ENCODE data around the gene ZHX3.

The ZHX3 gene

GRCh38 chr20:41173791-41174341, 143.7 kb downstream of the ZHX3 start:
- no peak for DNase-seq (ENCODE audit: low read depth in 1 of 2, low spot score in 1 of 2)

DNA sequence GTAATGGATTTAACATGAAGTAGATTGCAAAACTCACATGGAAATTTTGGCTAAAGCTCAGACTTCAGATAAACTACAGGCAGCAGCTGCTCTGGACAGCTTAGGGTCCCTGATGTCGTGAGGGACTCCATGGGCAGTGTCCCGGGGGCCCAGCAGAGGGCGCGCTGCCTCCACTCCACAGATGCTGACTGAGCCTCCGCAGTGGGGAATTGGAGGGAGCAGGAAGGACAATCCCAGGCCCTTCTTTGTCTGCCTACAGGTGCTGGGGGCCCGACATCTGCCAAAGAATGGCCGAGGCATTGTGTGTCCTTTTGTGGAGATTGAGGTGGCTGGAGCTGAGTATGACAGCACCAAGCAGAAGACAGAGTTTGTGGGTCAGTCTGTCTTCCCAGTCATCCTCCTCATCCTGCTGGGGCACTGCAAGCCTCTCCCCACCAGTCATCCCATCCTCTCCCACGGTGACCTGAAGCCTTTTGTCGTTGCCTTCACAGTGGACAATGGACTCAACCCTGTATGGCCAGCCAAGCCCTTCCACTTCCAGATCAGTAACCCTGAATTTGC, 144.3 kb downstream of the ZHX3 start:
- DNase-seq (ENCODE audit: low read depth in 1 of 2, low spot score in 1 of 2) = peak; percentile 52

DNA sequence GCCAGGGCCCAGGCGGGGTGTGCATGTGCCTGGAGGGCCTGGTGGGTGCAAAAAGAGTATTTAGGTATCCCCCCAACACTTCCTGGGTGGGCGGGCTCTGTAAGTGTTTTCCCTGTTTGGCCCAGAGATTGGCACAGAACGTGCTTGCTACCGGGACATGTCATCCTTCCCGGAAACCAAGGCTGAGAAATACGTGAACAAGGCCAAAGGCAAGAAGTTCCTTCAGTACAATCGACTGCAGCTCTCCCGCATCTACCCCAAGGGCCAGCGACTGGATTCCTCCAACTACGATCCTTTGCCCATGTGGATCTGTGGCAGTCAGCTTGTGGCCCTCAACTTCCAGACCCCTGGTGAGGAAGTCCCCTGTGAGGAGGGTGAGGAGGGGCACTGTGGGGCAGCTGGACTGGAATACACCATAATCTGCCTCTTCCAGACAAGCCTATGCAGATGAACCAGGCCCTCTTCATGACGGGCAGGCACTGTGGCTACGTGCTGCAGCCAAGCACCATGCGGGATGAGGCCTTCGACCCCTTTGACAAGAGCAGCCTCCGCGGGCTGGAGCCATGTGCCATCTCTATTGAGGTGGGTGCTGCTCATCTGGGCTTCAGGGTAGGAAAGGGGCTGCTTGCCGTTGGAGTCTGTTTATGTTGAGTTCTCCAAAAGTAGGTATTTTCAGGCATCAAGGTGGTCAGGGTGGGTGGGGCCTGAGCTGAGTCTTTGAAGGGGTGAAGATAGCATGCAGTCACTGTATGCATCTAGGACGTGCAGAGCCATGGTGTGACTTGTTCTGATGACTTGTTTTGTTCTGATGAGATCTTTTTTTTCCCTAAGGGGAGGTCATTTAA, 145.0 kb downstream of the ZHX3 start:
- no peak for DNase-seq (ENCODE audit: low read depth in 1 of 2, low spot score in 1 of 2)

GRCh38 chr20:41171736-41172295, 145.7 kb downstream of the ZHX3 start:
- no peak for DNase-seq (ENCODE audit: low read depth in 1 of 2, low spot score in 1 of 2)

DNA sequence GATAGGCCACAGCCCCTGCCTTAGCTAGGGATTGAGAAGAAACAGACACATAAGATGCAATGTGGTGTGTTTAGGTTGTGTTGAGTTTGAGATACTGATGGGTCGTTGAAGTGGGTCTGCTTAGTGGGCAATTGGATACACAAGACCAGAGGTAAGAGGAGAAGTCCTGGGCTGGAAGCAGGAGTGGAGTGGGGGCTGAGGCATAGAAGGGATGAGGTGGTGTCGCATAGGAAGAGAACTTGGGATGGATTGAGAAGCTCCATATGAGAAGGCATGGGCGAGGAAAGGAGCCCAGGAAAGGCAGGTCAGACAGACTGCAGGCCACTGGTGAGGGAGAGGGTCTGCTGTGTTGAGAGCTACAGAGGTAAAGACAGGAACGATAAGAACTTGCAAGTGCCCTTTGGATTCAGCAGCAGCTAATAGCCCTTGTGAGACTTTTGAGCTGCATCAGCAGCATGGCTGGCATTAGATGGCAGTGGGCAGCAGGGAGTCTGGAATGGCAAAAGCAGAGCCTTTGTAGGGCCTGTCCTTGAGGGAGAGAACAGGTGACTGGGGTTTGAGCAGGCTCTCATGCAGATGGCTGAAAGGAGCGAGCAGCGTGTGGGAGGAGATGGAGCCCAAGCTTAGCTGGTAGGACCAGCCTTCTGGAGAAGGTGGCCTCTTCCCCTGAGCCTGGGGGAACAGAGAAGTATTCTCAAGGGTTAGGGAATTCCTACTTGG, 147.0 kb downstream of the ZHX3 start:
- no peak for DNase-seq (ENCODE audit: low read depth in 1 of 2, low spot score in 1 of 2)

DNA sequence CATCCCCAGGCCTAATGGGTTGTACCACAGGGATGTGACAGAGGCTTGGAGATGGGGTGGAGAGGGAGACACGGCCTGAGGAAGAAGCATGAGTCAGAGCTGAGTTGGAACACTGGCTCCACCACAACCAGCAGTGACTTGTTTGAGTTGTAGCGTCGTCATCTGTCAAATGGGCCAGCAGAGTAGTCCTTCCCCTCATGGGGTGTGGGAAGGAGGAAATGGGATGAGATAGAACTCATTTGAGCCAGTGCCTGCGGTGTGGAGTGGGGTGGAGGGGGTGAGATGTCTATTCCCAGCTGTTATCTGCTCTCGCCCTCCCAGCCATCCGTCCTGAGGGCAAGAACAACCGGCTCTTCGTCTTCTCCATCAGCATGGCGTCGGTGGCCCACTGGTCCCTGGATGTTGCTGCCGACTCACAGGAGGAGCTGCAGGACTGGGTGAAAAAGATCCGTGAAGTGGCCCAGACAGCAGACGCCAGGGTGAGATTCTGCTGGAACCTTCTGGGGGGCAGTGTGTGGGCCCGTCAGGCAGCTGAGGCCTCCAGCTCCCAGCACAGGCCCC, 147.7 kb downstream of the ZHX3 start:
- DNase-seq (ENCODE audit: low read depth in 1 of 2, low spot score in 1 of 2) = no peak

DNA sequence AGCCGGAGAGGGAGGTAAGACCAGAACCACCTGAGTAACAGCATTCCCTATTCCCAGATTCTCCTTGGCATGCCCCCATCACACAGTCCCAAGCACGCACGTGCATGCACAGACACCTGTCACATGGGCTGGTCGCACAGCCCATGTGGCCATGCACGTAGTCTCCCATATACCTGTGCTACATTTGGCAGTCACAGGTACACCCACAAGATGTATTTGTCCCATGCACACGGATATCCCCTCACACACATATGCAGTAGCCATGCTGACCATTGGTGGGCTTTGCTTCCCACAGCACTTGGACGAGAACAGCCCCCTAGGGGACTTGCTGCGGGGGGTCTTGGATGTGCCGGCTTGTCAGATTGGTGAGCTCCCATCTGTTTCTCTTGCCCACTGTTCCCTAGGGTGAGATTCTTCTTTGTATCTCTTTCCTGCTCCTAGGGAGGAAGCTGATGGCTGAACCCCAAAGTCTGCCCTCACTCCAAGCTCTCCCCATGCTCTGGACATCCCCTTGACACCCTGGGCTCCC, 148.3 kb downstream of the ZHX3 start:
- DNase-seq (ENCODE audit: low read depth in 1 of 2, low spot score in 1 of 2) = no peak

DNA sequence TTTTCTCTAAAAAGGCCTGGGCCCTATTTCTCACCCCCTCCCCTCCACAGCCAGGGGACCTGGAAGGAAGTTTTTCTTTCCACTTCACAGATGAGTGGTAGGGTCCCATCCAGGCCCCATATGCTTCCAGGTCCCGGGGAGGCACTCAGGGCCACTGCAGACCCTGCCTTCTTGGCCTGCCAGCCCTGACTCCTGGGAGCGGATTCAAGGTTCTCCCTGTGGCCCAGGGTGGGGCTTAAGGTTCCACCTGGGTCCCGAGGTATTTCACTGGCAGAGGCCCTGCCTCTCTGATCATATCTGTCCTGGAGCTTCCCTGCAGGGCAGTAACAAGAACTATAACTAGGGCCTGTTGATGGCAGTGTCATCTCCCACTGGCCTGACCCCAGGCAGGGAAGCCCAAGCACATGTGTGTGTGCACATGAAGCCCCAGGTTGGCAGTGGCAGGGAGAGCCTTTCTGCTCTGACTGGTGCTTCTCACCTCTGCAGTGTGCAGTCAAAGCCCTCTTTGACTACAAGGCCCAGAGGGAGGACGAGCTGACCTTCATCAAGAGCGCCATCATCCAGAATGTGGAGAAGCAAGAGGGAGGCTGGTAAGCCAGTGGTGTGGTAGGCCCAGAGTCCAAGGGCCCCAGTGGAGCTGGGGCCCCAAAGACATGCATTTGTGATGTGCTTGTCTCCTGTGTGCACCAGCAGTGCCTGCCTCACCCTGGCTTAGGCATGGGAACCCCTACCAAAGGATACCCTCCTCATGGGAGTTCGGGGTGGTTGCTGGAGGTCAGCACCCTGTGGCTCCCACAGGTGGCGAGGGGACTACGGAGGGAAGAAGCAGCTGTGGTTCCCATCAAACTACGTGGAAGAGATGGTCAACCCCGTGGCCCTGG, 149.0 kb downstream of the ZHX3 start:
- DNase-seq (ENCODE audit: low read depth in 1 of 2, low spot score in 1 of 2) = no peak

GRCh38 chr20:41167481-41168253, 149.9 kb downstream of the ZHX3 start:
- DNase-seq (ENCODE audit: low read depth in 1 of 2, low spot score in 1 of 2) = no peak

DNA sequence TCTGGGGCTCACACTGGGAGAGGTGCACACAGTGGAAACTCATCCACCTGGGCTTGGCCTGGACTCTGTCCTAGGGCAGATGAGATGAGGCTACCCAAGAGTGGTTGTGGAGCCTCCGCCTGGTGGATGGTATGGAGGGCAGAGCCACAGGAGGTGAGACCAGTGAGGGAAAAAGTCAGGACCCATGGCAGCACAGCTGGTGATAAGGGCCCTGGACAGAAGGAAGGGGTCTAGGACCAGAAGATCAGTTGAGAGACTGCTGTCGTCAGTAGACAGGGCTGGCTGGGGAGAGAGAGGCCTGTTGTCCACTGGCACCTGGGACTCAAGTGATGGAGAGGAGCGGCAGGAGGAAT, 150.4 kb downstream of the ZHX3 start:
- DNase-seq (ENCODE audit: low read depth in 1 of 2, low spot score in 1 of 2) = no peak

DNA sequence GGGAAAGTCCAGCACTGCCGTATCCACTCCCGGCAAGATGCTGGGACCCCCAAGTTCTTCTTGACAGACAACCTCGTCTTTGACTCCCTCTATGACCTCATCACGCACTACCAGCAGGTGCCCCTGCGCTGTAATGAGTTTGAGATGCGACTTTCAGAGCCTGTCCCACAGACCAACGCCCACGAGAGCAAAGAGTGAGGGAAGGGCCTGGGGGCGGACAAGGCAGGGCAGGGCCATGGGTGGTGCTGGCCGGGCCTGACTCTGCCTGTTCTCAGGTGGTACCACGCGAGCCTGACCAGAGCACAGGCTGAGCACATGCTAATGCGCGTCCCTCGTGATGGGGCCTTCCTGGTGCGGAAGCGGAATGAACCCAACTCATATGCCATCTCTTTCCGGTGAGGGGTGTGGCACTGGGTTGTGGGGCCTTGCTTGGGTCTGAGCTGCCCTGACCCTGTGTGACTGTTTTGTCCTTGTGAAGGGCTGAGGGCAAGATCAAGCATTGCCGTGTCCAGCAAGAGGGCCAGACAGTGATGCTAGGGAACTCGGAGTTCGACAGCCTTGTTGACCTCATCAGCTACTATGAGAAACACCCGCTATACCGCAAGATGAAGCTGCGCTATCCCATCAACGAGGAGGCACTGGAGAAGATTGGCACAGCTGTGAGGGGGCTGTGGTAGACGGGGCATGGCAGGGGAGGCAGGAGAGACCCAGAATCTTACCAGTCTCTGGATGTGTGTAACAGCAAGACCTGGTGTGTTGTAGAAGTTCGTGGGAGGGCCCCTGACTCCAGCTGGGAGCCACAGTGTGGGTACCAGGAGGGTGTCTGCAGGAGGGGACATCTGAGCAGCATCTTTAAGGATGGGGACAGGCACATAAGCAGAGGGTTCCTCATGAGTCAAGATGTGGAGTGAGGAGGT, 151.1 kb downstream of the ZHX3 start:
- no peak for DNase-seq (ENCODE audit: low read depth in 1 of 2, low spot score in 1 of 2)

DNA sequence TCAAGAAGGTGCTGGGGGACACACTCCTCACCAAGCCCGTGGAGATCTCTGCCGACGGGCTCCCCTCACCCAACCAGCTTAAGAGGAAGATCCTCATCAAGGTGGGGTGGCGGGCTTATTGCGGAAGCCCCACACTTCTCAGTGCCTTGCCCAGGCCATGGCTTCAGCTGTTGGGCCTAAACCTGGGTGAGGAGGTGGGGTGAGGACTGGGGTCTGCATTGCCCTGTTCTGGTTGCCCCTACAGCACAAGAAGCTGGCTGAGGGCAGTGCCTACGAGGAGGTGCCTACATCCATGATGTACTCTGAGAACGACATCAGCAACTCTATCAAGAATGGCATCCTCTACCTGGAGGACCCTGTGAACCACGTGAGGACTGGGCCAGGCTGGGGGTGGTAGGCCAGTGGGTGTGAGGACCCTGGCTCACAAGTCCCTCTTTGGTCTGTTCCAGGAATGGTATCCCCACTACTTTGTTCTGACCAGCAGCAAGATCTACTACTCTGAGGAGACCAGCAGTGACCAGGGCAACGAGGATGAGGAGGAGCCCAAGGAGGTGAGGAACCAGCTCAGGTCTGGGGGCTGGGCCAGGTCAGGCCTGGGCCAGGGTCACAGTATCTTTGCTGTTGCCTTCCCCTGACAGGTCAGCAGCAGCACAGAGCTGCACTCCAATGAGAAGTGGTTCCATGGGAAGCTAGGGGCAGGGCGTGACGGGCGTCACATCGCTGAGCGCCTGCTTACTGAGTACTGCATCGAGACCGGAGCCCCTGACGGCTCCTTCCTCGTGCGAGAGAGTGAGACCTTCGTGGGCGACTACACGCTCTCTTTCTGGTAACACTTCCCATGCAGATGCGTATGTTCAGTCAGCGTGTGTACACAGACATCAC, 152.3 kb downstream of the ZHX3 start:
- DNase-seq (ENCODE audit: low read depth in 1 of 2, low spot score in 1 of 2) = no peak

- DNase-seq (ENCODE audit: low read depth in 1 of 2, low spot score in 1 of 2) = no peak
Measured at GRCh38 chr20:41163821-41164220, 153.7 kb downstream of the ZHX3 start.

DNA sequence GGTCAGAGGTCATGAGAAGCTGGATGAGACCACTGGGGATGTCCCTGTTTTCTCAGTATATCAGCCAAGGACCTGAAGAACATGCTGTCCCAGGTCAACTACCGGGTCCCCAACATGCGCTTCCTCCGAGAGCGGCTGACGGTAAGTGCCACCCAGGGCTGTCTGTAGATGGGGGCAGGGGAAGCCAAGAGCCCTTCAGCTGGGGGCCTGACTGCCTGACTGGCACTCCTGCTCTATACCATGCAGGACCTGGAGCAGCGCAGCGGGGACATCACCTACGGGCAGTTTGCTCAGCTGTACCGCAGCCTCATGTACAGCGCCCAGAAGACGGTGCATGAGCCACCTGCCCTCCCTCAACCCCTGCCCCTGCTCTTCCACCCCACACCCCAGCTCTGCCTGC, 155.1 kb downstream of the ZHX3 start:
- DNase-seq (ENCODE audit: low read depth in 1 of 2, low spot score in 1 of 2) = no peak

DNA sequence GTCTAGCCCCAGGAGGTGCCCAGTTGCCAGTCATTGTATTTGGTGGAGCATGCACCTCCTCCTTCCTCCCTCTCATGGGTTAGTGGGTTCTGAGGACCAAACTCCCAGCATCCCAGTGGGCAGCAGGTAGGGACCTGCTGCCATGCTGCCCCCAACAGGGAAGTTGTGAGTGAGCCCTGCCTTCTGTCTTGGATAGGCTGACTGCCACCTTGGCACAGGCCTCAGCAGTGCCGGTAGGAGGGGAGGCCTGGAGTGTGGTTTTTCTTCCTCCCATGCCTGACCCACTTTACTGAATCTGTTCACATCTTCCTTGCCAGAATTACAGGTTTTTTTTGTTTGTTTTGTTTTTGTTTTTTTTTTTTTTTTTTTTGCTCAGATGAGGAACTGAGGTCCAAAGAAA, 155.6 kb downstream of the ZHX3 start:
- DNase-seq (ENCODE audit: low read depth in 1 of 2, low spot score in 1 of 2) = no peak

DNA sequence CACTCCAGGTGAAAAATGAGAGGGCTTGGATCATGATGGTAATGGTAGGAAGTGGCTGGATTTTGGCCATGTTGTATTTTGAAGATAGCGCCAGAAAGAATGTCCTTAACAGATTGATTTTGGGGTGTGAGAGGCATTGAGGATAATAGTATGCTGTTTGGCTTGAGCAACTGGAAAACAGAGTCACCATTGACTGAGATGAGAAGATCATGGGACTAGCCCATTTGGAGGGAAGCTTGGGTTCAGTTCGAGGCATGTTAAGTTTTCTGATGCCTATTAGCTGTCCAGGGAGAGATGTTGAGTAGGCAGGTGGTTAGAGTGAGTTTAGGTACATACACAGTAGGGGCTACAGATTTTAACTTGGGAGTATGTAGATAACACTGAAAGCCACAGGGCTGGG, 156.8 kb downstream of the ZHX3 start:
- DNase-seq (ENCODE audit: low read depth in 1 of 2, low spot score in 1 of 2) = no peak

DNA sequence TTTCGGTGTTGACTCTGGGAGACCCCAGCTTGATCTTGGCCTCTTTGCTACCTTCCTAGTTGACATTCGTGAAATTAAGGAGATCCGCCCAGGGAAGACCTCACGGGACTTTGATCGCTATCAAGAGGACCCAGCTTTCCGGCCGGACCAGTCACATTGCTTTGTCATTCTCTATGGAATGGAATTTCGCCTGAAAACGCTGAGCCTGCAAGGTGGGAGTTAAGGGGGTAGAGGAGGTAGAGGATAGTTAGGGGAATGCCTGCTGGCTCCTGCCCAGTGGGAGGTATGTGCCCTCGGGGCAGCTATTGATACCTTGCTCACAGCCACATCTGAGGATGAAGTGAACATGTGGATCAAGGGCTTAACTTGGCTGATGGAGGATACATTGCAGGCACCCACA, 158.0 kb downstream of the ZHX3 start:
- no peak for DNase-seq (ENCODE audit: low read depth in 1 of 2, low spot score in 1 of 2)
